ENCODE data around the gene ITGA2. TPM values are rescaled to one million over a fixed set of nuclear protein-coding genes. Genes with fewer than 3 reads are reported as not detected.

ITGA2 gene
- total RNA-seq, 2 donors from 2014 or later = 0.88 to 3.8 TPM

DNA sequence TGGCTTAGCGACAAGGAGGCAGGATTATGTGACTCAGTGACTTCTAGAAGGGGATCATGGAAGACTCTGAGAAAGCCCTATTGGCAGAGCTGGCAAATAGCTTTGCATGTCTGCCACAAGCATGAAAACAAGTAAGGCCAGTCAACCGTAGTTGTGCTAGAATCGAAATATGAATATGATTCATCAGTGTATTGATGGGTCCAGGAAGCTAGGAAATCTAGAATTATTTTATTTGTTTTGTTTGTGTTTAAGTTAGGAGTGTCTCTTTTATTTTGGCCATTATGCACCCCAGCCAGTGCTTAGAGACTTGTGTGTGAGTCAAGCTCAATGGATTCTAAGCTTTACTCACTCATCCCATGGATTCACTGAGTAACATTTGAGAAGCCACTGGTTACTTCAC lies 3.8 kb upstream of the ITGA2 start:
- no peak for DNase-seq
- intact Hi-C loops (cut with DNase I) = no loop called here
- ATAC-seq = no peak

DNA sequence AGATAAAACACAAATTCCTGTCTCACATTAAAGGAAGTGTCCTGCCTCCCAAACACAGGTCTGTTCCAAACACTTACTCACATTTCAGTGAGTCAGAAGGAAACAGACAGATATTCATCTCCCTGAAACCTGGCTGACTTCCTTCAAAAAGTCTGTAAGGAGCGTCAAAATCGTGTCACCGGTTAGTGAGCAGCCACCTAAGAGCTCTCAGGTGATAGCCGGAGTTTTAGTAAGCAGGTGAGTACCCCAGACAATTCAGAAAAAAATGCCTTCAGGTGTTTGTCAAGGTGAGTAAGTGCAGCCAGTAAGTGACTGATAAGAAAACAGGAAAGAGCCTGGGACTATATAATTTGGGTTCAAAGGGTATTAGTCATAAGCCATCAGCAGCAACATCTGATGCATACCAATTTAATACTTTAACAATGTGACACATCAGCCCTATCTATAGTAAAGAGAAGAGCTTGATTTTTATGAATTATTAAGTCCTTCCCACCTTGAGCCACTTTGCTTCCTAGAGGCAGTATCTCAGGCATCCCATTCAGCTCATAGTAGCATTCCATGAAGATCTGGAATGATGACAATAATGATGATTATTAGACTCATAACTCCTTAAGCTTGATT lies 1.3 kb upstream of the ITGA2 start:
- ATAC-seq (no peak), DNase-seq (no peak)
- intact Hi-C loops (cut with DNase I) = no loop called here

DNA sequence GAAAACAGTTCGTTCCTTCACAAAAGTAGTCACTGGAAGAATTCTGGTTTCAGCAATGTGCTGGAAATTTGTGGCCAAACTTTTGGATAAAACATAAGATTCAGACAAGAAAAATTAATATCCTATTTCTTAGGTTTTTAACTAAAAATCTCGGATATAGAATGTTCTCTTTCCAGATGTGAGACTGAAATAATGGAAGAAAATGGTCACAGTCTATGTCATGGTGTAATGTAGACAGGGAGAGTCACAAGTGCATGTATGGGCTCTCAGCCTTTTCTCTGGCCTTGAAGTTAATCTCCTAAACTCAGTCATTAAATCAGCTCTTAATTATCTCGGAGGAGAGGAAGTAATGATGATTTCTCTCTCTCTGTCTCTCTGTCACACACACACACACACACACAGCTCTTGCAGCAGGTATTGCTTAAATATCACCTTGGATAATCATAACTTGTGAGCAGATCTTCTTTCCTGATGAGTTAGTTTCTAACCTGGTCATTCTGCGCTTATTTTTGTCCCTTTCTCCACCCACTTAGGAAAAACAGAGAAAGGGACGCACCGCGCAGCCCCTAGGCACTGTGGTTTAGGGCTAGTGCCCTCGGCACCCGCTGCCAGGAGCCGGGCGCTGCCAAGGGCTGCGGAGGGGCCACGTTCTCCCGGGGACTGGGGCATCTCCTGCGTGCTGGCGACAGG lies 672 bp upstream of the ITGA2 start:
- ATAC-seq (peak in 1 of 2 donors; percentile 43), DNase-seq (no peak)
- intact Hi-C loops (cut with DNase I) = no loop called here

DNA sequence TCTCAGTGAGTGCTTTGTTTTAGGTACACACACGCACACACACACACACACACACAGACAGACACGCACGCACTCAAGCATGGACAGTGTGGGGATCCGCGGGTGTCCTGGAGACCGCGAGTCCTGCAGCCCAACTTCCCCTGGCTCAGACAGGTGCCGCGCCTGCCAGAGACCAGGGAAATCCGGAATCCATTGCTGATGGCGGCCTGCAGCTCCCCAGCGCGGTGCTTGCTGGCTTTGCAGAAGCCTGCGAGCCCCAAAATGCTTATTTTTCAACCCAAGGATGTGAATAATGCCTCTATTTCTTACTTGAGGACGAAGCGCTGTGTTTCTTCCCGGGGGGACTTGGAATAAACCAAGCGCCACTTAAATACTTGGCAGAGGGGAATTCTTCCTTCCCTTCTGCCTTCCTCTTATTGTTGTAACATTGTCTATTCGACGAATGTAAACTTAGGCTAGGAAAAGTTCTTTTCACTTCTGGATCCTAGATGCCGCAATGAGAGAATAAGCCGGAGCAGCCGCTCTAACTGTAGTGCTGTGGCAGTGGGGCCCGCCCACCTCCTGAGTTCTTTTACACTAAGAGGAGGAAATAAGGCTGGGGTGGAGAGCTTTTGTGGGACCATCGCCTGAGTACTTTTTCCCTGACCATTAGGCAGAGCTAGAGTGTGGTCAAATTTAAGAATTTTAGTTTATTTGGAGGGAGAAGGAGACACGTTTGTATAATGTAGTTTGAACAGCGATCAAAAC lies 802 bp downstream of the ITGA2 start:
- peak; percentile 58 for DNase-seq
- intact Hi-C loops (cut with DNase I) = loop anchor here in 1 of 2 donors (5.0 kb wide), 1 partner anchor 43 kb away; no protein-coding TSS in a partner anchor
- peak; percentile 69 to 82 for ATAC-seq

DNA sequence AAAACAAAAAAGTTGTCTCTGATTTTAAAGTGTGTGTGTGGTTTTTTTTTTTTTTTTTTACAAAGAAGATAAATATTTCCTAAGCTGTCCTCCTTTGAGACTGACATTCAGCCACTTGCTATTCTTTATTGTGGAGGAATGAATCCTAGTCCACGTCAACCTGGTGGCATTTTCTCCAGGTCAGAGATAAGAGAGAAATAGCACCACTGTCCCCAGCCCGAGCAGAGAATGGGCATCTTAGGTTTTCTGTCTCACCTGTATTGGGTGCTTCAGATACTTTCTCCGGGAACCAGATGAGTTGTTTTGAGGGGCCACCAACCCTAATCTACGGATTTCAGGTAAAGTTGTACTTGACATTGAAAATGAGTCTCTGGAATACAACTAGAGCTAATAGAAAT lies 1.4 kb downstream of the ITGA2 start:
- ATAC-seq (no peak), DNase-seq (no peak)
- intact Hi-C loops (cut with DNase I) = loop anchor here in 1 of 2 donors (5.0 kb wide), 1 partner anchor 43 kb away; no protein-coding TSS in a partner anchor

DNA sequence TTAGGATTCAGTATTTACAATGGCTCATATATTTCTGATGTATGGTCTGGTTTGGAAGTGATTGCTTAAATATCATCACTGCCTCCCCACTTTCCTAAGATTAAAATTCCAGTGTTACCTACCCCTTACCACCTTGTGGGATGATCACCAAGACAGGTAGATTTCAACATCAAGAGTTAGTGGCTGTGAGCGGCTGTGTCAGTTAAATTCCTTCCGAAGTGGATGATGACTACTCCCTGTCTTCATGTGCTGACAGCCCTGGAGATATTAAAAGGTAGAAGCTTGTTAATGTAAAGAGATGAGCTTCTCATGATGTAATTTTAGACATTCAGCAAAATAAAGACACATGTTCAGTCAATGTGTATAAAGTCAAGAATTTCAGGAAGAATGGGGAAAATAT lies 4.2 kb downstream of the ITGA2 start:
- DNase-seq (no peak), ATAC-seq (no peak)
- intact Hi-C loops (cut with DNase I) = loop anchor here in 1 of 2 donors (5.0 kb wide), 1 partner anchor 46 kb away; no protein-coding TSS in a partner anchor

DNA sequence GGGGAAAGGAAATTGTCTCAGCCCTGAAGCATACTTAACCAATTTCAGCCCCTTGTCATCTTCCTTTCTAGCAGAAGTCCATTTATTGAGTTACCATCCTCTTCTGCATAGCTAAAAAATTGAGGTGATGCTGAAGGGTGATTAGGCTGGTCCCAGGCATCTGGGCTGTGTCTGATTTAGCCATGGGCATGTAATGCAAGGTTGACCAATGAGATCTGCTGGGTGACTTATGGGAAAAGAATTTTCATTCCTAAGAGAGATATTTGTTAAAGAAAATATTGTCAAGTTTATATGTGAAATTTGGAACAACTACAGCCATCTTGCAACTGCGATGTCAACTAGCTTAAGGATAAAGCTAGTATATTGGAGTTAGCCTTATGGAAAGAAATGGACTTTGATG lies 5.1 kb downstream of the ITGA2 start:
- DNase-seq (no peak), ATAC-seq (no peak)
- intact Hi-C loops (cut with DNase I) = loop anchor here in 1 of 2 donors (5.0 kb wide), 1 partner anchor 47 kb away; no protein-coding TSS in a partner anchor

DNA sequence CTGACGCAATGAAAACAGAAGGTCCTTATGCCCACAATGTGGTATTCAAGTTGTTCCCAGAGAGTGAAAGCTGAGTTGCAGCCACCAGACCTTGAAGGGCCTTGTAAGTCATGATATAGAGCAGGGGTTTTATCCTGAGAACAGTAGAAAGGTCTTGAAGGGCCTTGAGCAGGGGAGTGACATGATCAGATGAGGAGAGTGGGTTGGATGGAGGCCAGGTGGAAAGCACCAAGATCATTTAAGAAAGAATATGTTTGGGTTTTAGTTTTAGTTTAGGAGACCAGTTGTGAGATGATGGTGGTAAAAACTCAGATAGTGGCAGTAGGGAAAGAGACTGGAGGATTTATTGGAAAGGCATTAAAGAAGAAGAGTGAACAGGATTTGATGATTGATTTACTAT lies 5.9 kb downstream of the ITGA2 start:
- ATAC-seq (no peak), DNase-seq (no peak)
- intact Hi-C loops (cut with DNase I) = no loop called here

DNA sequence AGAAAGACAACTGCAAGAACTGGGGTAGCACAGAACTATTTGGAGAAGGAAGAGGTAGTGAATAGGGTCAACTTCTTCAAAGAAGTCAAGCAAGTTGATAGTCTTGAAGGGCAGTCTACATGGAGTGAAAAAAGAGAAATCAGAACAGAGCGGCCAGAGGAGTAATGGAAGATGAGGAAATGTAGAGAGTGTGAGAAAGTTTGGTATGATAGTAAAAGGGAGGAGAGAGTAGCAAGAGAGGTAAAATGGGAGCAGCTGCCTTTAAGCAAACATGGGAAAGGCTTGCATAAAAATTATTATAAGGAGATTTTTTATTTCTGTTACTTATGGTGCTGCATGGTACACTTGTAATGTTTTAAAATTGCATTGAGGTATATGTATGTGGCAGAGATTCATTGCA lies 6.8 kb downstream of the ITGA2 start:
- intact Hi-C loops (cut with DNase I) = no loop called here

DNA sequence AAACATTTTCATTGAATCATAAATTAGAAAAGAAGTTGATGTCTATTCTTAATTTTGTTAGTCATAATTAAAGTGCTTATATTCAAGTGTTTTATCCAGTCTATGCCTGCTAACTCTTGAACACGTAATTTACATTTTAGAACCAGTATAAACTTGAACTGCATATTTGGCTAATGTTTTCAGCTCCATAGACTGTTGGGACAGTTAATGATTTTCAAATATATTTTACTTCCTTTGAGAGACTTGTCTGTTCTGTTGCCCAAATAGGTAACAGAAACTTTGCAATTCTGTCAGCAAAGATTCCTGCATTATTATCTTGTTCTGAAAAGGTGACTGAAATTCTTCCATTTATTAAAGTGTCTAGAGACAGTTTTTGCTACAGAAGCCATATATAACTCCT lies 7.8 kb downstream of the ITGA2 start:
- intact Hi-C loops (cut with DNase I) = no loop called here
- DNase-seq (no peak), ATAC-seq (no peak)

More for the DNA sequence above, 6.8 kb downstream of the ITGA2 start:
- DNase-seq = no peak
- ATAC-seq = no peak

DNA sequence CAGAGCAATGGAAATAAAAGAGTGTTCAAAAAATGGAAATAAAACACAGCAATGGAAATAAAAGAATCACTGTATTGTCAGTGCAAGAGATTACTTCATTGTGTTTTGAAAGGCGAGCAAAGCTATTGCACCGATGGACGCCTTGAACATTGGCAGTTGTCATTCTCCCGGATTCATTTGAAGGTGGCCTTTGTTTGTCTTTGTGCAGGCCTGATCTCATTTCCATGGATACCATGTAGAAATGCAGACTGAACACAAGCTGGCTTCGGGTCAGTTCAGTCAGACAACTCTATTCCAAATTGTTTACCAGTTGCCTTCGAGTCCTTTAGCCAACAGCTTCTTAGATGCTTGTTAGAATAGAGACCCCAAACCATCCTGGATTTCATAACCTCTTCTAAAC lies 8.3 kb downstream of the ITGA2 start:
- intact Hi-C loops (cut with DNase I) = no loop called here
- ATAC-seq (no peak), DNase-seq (no peak)

DNA sequence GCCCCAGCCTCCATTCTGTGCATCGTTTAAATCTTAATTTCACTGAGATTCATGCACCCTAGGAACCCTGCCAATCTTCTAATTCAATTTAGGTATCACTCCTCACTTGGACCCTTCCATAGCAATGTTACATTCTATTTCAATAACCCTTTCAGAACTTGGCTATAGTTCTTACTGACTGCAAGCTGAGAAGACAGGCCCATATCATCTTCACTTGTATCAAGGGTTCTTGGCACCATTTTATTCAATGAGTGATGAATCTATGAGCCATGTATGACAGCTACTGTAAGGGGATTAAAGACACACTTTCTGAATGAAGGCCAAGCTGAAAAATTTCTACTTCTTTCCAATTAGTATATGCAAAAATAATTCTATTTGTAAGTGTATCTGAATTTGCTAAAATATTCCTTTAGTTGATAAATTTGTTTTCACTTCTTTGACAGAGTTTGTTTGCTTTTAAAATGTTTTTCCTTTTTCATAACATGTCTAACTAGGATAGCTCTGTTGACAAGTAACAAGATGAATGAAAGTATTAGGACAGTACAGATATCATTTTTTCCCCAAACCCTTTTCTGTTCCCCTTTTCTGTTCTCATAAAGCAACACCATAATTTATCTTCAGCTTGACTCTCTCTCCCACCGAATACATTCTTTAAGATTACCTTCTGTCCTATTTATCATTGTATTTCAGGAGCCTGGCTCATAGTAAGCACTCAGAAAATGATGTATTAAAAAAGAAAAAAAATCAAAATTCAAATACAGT lies 9.6 kb downstream of the ITGA2 start:
- intact Hi-C loops (cut with DNase I) = no loop called here
- DNase-seq (no peak), ATAC-seq (no peak)

DNA sequence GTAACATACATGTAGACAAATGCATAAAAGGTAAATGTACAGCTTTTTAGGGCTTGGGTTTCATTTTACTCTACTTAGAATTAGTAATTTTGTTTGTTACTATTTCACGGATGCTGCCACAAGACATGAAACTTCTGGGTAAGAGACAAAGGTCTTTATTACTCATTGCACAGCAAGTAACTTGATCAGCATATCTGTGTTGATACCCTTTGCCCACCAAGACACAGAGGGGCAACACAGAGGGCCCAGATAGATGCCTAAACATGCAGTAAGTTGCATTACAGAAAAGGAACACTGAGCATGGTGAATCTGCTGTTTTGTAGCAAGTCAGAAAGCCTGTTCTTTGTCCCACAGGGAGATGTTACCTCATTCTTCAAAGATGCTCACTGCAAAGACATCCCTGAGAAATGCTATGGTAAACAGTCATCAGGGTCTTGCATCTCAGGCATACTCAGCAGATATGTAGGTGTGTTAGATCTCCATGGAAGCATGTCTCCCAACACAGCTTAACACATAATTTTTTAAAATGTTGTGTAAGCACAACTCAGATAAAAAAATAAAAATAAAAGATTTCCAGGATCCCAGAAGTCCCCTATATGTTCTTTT lies 10.3 kb downstream of the ITGA2 start:
- no peak for ATAC-seq
- intact Hi-C loops (cut with DNase I) = no loop called here
- DNase-seq = no peak

DNA sequence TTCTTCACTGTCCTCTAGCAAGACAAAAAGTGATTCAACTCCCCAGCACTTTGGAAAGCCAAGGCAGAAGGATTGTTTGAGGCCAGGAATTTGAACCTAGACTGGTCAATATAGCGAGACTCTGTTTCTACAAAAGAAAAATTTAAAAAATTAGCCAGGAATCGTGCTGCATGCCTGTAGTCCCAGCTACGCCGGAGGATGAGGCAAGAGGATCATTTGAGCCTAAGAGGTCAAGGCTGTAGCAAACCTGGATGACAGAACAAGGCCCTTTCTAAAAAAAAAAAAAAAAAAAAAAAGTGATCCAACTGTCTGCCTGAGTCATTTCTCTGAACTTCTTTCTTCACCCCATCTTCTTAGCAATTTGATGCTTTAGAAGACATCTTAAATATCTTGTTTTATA lies 12.4 kb downstream of the ITGA2 start:
- intact Hi-C loops (cut with DNase I) = no loop called here
- ATAC-seq (no peak), DNase-seq (no peak)

DNA sequence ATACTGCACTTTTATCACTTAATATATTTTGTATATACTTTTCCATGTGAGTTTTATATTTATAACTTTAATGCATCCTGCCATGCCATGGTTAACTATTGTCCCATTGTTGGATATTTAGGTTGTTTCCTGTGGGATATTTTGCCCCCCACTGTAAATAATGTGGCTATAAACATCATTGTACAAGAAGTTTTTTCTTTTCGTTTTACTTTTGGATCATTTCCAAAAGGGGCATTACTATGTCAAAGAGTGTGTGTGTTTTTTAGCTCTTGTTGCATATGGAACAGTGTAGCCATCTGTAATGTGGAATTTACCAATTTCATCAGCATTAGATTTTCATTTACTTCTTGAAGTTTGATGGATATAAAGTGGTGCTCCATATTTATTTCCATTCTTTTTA lies 13.3 kb downstream of the ITGA2 start:
- ATAC-seq (no peak), DNase-seq (no peak)
- intact Hi-C loops (cut with DNase I) = no loop called here

DNA sequence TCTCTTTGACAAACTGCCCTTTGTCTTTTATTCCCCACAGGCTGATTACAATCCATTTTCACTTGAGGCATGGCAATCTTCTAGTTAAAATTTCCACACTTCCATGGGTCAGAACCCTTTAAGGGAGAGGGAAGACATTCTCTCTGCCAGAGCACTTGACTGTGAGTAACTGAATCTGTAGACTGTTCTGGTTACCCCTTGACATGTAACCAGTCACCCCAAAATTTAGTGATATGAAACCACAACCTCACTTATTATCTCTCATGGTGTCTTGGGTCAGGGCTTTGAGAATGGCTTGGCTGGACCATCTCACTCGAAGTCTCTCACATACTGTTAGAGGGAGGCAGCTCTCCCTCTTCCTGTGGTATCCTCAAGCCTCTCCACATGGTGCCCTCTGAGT lies 14.0 kb downstream of the ITGA2 start:
- ATAC-seq (no peak), DNase-seq (no peak)
- intact Hi-C loops (cut with DNase I) = no loop called here

DNA sequence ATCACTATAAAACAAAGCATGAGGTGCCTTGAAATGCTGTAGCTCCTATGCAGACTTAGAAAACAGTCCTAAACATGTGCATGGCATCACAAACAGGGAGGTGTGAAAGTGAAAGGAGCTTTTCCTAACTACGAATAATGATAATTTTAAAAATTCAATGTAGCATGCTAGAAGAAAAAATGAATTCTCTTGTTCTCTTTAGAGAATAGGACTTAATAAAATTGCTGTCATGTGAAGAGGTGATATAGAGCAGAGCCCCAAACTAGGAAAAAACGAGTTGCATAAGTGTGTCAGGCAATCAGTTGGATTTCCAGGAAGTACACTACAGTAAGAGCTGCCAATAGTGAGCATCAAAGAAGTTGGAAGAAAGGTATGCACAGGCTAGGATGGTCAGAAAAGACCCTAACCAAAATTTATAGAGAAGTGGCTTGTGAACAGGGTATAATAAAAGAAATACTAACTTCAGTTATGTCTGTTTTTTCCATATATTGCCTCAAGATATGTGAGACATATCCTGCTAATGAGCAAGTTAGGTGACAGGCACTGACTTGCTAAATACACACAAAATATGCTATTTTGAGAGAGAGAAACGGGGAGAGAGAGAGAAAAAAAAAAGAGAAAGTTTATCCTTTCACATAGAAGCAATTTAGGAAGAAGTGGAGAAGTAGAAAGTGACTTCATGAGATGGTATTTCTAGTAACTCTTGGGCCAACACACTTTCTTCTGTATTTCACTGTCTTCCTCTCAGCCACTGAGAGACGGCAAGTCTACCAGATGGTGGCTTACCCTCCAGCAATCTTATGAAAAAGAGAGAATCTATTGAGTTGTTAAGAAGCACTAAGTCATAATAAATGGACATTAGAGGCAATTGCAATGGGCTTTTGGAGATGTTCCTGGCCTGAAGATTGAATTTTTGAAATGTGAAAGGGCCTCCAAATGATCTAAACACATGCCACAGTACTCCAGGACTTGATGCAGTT lies 18.0 kb downstream of the ITGA2 start:
- intact Hi-C loops (cut with DNase I) = no loop called here
- ATAC-seq = no peak
- no peak for DNase-seq

DNA sequence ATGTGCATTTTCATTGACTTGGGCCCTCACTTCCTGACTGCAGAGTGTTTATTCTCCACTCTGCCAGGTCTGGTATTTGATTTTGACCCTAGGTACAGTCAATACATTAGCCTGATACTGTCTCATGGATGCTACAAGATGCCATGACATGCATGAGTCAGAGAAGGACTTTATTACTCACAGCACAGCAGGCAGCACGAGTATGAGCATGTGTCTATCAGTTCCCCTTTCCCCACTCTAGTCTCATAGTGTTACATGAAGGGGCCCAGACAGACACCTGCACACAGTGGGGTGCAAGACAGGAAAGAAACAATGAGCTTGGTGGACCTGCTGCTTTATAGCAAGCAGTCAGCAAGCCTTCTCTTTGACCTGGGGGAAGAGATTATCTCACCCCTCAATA lies 19.6 kb downstream of the ITGA2 start:
- no peak for ATAC-seq
- DNase-seq = no peak
- intact Hi-C loops (cut with DNase I) = no loop called here
